ENCODE data around the gene TOP3B. TPM values are rescaled to one million over a fixed set of nuclear protein-coding genes. Genes with fewer than 3 reads are reported as not detected.

Gene TOP3B
- total RNA-seq, 1 donor from 2014 or later = 29.2 TPM

DNA sequence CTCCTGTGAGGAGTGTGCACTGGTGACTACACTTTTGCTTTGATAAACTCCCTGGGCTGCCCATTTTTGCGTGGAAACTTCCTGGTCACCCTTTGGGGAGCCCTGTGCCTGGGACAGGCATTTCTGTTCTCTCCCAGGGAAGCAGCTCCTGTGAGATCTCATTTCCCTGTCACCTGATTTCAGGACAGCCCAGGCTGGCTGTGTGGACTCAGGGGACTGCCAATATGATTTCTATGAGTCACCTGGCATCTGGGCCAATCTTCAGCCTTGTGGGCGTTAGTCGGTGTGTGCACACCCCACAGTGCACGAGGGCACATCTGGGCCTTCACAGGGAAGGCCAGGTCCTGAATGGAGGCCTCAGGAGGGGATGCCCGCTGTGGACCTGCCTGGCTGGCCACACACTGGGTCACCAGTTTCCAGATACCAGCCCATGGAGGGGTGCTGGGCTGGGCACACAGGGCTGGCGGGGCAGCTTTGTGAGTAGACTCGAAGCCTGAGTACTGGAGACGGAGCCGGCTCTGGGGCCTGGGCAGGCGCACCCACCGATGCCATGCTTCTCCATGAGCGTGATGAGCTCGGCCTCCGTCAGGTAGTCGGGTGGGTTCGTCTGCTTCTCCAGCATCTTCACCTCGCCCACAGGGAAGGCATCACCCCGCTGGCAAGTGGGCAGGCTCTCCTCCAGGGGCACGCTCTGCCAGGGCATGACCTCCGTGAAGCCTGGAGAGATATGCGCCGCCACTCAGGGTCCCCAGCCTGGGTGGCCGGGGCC is 20.5 kb downstream of the TOP3B start:
- no peaks in the 10 kb centered on the region for H3K27me3 ChIP-seq (ENCODE audit: control insufficient read depth, insufficient read depth, low read length)
- no peak for TF ChIP-seq CTCF (IDR thresholded peaks at IDR 0.05; ENCODE audit: insufficient read depth, low read length, poor library complexity, severe bottlenecking)
- no peak overlapping the region for H3K4me3 ChIP-seq (ENCODE audit: low read depth, low read length)
- H3K36me3 ChIP-seq (ENCODE audit: control insufficient read depth, insufficient read depth, low read length) = peaks cover 4% of the 10 kb centered on the region
- DNase-seq (ENCODE audit: low read depth) = no peak

DNA sequence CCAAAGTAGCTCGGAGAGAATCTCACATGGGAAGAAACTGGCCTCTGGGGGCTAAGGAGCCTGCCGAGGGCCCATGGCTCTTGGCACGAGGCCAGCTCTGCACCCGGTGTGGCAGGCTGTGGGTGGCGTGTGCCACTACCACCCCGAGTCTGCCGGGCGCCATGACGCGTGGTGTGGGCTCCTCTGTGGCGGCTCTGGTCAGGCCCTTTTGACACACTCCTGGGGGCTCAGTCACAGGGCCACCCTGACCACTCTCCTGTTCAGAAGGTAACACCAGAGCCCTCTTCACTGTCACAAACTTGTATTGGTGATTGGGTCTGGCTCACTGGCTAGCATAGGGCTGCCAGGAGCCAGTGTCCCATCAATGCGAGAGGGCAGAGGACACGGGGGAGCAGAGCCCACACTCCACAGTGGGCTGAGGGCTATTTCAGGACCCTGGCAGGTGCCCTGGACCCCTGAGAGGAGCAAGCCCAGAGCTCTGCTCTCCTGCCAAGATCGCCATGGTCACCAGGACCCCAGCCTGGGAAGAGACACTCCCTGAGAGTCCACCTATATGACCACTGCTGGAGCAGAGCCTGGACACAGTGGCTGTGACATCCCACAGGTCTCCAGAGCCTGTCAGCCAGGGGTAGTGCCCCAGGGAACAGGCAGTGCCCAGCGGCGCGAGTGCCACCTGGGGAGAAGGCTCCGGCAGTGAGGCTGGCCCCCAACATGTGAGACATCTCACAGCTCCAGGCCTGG is 21.3 kb downstream of the TOP3B start:
- Histone ChIP-seq H3K4me3 (ENCODE audit: low read depth, low read length) (no peak overlapping the region), H3K36me3 (ENCODE audit: control insufficient read depth, insufficient read depth, low read length) (peaks cover 3% of the 10 kb centered on the region), H3K27me3 (ENCODE audit: control insufficient read depth, insufficient read depth, low read length) (no peaks in the 10 kb centered on the region)
- no peak for TF ChIP-seq CTCF (IDR thresholded peaks at IDR 0.05; ENCODE audit: insufficient read depth, low read length, poor library complexity, severe bottlenecking)
- DNase-seq (ENCODE audit: low read depth) = no peak

DNA sequence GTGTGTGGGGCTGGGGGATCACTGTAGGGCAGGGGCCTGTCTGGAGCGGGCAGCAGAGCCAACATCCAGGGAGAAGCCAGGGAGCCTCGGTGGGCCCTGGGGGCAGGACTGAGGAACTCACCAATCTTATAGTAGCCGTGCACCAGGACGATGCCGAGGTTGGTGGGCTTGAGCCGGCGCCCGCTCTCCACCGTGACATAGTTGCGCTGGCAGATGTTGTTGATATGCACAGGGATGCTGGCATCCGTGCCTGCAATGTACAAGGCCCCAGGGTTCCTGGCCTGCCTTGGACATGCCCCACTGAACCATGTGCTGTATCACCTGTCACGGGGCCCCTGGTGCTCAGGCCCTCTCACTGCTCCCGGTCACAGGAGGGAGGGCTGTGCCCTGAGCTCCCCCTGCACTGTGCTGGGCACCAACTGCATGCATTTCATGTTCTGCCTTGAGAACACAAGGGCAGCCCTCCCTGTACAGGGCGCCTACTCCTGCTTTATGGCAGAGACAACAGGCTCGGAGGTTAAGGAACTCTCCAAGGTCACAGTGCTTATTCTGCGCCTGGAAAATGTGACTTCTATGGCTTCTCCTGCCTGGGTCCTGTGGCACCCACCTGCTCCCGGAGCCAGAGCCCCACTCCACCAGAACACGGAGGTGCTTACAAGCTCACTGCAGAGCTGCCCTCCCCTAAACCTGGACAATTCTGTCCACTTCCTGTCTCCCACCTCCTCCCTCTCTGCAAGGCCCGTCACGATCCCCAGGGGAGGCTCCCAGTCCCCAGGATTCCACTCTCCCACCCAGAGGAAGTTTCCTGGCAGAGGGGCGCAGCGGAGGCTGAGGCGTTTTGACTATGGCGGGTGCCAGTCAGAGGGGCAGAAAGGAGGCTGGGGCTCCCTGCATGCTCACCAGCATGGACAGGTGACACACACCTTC is 22.1 kb downstream of the TOP3B start:
- no peak for TF ChIP-seq CTCF (IDR thresholded peaks at IDR 0.05; ENCODE audit: insufficient read depth, low read length, poor library complexity, severe bottlenecking)
- DNase-seq (ENCODE audit: low read depth) = no peak
- Histone ChIP-seq H3K27me3 (ENCODE audit: control insufficient read depth, insufficient read depth, low read length) (no peaks in the 10 kb centered on the region), H3K36me3 (ENCODE audit: control insufficient read depth, insufficient read depth, low read length) (peaks cover 3% of the 10 kb centered on the region), H3K4me3 (ENCODE audit: low read depth, low read length) (no peak overlapping the region)

DNA sequence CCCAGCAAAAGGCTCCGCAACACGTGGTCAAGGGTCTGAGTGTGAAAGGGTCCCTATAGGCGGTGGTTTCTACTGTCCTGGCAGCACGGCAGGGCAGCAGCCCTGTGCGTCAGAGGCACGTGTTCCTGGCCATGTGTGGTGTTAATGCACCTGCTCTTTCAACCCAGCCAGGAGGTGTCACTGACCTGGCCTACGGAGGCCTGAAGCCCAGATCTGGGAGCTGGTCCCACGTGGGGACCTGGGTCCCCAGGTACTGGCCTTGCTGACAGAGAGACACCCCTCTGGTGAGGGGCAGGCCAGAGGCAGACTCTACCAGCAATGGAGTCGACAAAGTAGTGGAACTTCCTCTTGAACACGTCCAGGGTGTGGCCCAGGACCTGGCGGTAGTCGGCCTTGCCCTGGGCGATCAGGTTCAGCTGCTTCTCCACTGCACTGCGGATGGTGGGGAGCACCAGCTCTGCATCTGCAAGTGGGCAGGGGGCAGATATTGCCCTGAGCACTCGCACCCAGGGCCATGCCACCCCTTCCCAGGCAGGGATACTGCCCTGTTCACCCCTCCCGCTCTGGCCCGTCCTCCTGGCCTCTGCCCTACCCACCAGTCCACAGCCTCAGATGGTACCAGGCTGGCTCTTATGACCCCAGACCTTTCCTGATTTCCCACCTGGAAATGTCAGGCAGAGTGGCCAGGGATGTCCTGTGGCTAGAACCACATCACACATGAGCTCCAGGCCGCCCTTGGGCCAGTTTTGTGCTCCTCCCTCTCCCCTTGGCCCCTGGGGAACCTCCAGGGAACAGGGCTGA is 23.1 kb downstream of the TOP3B start:
- peaks cover 3% of the 10 kb centered on the region for H3K36me3 ChIP-seq (ENCODE audit: control insufficient read depth, insufficient read depth, low read length)
- no peaks in the 10 kb centered on the region for H3K27me3 ChIP-seq (ENCODE audit: control insufficient read depth, insufficient read depth, low read length)
- DNase-seq (ENCODE audit: low read depth) = no peak
- no peak overlapping the region for H3K4me3 ChIP-seq (ENCODE audit: low read depth, low read length)
- TF ChIP-seq CTCF (IDR thresholded peaks at IDR 0.05; ENCODE audit: insufficient read depth, low read length, poor library complexity, severe bottlenecking) = no peak
